Suprapubic skin (tissue), 4 donors: ENCODE data around the gene RASL11A.

ENCODE experiments used
- EP300 ChIP-seq: sonication (generic); formaldehyde crosslinking; IDR thresholded peaks from one replicate; pipeline ENCODE4 v1.6.1; 2017; ENCODE audit warnings: antibody characterized with exemption
- POLR2AphosphoS5 ChIP-seq, 3 donors: sonication (generic); formaldehyde crosslinking; IDR thresholded peaks; one replicate each; pipeline ENCODE4 v1.6.1; 2017; ENCODE audit warnings: antibody characterized with exemption in 3 of 3
- TF ChIP-seq, protein P1 (sequence below), 2 donors: fragments of 200-600 bp in 1 of 2; fragments of 450-650 bp in 1 of 2; sonication (generic) in 1 of 2; IDR thresholded peaks; one replicate each; pipeline ENCODE4 v1.5.1; 2016 to 2019; ENCODE audit warnings: antibody characterized with exemption in 2 of 2, mild to moderate bottlenecking in 1 of 2, moderate library complexity in 1 of 2

DNA sequence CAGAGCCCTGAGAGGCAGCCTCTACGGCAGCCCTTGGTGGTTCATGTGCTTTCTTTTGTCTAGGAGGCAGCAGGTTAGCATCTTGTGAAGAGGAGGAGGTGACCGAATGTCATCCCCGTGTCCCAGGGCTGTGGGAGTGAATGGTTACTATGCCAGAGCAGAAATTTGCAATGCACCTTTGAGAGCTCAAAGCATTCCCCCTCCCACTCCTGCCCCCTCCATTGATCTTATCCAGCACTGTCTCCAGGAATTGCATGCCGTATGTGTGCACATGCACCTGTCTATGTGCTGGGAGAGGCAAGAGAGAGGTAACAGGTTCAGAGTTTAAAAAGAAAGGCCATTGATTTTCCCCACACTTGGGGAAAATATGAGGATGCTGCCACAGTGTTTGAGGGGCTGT lies 10.2 kb downstream of the RASL11A start:
- TF ChIP-seq EP300, result no peak
- no peak for TF ChIP-seq POLR2AphosphoS5 (IDR thresholded peaks at IDR 0.05)
- TF ChIP-seq, protein P1, sequence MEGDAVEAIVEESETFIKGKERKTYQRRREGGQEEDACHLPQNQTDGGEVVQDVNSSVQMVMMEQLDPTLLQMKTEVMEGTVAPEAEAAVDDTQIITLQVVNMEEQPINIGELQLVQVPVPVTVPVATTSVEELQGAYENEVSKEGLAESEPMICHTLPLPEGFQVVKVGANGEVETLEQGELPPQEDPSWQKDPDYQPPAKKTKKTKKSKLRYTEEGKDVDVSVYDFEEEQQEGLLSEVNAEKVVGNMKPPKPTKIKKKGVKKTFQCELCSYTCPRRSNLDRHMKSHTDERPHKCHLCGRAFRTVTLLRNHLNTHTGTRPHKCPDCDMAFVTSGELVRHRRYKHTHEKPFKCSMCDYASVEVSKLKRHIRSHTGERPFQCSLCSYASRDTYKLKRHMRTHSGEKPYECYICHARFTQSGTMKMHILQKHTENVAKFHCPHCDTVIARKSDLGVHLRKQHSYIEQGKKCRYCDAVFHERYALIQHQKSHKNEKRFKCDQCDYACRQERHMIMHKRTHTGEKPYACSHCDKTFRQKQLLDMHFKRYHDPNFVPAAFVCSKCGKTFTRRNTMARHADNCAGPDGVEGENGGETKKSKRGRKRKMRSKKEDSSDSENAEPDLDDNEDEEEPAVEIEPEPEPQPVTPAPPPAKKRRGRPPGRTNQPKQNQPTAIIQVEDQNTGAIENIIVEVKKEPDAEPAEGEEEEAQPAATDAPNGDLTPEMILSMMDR (IDR thresholded peaks at IDR 0.05), result no peak
